ENCODE results near the gene NKX6-2.
"Not testable (repeated sequence)": the region's sequence is repeated elsewhere in the genome, so short reads cannot be mapped to it uniquely, and the experiment has no call there.

Gene NKX6-2

GRCh38 chr10:132785723-132786475 is at the start of gene NKX6-2:
Gene NKX6-2 (minus strand): TSS chr10:132786147. CDS start chr10:132785948, 199 bp downstream.
- no peak for DNase-seq

- no peak for DNase-seq
Measured at GRCh38 chr10:132834891-132835847, 49.2 kb upstream of the NKX6-2 start.

- no peak for DNase-seq
Measured at GRCh38 chr10:132834311-132834761, 48.4 kb upstream of the NKX6-2 start.

GRCh38 chr10:132833421-132834111 is 47.6 kb upstream of the NKX6-2 start:
- no peak for DNase-seq

- no peak for DNase-seq
Measured at GRCh38 chr10:132832186-132832969, 46.4 kb upstream of the NKX6-2 start.

- DNase-seq: peak; percentile 19 to 38
Measured at GRCh38 chr10:132829403-132829802, 43.5 kb upstream of the NKX6-2 start.

- no peak for DNase-seq
Measured at GRCh38 chr10:132828681-132829080, 42.7 kb upstream of the NKX6-2 start.

GRCh38 chr10:132827861-132828539 is 42.1 kb upstream of the NKX6-2 start:
- DNase-seq: no peak

GRCh38 chr10:132827423-132827789 is 41.5 kb upstream of the NKX6-2 start:
- no peak for DNase-seq

GRCh38 chr10:132826524-132827422 is 40.8 kb upstream of the NKX6-2 start:
- no peak for DNase-seq

GRCh38 chr10:132825783-132826523 is 40.0 kb upstream of the NKX6-2 start:
- DNase-seq: not testable (repeated sequence)

- no peak for DNase-seq
Measured at GRCh38 chr10:132820056-132820455, 34.1 kb upstream of the NKX6-2 start.

GRCh38 chr10:132817701-132818211 is 31.8 kb upstream of the NKX6-2 start:
- no peak for DNase-seq

- no peak for DNase-seq
Measured at GRCh38 chr10:132816718-132817117, 30.8 kb upstream of the NKX6-2 start.

- no peak for DNase-seq
Measured at GRCh38 chr10:132815168-132815857, 29.4 kb upstream of the NKX6-2 start.

GRCh38 chr10:132814469-132814856 is 28.5 kb upstream of the NKX6-2 start:
- no peak for DNase-seq

GRCh38 chr10:132813560-132814468 is 27.9 kb upstream of the NKX6-2 start:
- DNase-seq: no peak

GRCh38 chr10:132813001-132813401 is 27.1 kb upstream of the NKX6-2 start:
- DNase-seq: no peak

Data from SHP77 (cell line).